T follicular helper cell (primary cell): ENCODE measurements around the gene SLC25A48.

Source experiments
- DNase-seq: peaks from one replicate; pipeline ENCODE4 v3.0.0-alpha.2; 2020; ENCODE audit warnings: low read depth

SLC25A48 gene

GRCh38 chr5:135881819-135882218, 47.4 kb downstream of the SLC25A48 start:
- no peak for DNase-seq

DNA sequence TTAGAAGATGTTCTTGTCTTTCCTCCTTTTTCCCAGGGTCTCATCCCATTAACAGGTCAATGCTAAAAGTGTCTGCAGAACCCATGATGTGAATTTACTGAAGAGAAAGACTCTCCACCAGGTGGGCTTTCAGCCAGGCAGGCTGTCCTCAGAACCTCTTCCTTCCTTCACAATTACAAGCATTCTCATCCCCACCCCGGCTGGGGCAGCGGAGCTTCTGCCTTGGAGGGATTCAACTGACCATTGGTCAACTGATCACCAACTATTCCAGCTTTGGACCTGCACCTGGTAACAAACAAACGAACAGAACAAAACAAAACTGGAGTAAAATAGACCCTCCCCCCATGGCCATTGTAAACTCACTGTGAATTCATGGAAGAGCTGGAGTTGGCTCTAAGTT, 48.6 kb downstream of the SLC25A48 start:
- no peak for DNase-seq

GRCh38 chr5:135883441-135883840, 49.0 kb downstream of the SLC25A48 start:
- DNase-seq: no peak

DNA sequence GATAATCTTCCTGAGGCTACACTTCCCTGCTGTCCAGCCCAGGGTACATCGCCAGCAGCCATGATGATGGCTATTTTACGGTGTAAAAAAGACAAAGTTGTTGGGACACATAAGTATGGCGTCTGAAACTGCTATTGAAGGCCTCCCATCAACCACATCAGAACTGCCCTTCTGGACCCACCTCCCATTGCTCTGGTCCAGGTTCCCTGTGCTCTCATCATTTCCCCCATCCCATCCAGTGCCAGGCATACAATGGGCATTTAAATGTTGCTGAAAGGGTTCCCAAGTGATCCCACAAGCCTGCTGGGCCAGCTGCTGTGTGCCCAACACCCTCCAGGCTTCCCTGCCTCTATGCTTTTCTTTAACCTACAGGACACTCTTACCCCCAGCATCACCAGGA, 50.6 kb downstream of the SLC25A48 start:
- no peak for DNase-seq

DNA sequence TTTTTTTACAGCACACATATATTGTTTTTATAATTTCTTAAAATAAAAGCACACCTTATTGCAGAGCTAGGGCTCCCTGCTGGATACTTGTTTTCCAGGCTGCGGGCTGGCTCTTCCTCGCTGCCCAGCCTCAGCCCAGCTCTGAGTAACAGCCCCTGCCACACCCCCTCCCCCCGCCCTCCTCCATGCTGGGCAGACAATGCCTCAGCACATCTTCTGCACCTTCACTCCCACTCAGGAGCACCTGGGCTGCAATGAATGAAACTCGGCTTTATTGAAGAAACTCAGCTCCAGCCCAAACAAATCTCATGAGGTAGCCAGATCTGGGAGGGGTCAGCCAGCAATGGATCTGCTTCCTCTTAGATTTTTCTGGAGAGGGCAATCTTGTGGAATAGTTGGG, 51.7 kb downstream of the SLC25A48 start:
- DNase-seq: no peak

DNA sequence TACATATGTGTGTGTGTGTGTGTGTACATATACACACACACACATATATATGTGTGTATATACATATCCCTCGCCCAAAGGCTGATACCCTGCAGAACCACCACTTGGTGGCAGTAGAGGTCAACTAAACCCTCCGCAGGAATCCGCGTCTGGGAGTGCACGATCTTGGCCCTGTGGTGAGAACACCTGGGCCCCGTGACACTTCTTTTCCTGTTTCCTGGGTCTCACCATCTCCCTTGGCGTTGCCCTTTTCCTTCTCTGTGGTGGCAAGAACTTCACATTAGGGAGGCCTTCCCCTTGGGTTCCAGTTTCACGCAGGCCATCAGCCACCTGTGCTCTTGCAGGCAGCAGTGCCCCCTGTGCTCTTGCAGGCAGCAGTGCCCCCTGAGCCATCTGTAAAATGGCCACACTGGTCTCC, 53.0 kb downstream of the SLC25A48 start:
- DNase-seq: peak; percentile 49

DNA sequence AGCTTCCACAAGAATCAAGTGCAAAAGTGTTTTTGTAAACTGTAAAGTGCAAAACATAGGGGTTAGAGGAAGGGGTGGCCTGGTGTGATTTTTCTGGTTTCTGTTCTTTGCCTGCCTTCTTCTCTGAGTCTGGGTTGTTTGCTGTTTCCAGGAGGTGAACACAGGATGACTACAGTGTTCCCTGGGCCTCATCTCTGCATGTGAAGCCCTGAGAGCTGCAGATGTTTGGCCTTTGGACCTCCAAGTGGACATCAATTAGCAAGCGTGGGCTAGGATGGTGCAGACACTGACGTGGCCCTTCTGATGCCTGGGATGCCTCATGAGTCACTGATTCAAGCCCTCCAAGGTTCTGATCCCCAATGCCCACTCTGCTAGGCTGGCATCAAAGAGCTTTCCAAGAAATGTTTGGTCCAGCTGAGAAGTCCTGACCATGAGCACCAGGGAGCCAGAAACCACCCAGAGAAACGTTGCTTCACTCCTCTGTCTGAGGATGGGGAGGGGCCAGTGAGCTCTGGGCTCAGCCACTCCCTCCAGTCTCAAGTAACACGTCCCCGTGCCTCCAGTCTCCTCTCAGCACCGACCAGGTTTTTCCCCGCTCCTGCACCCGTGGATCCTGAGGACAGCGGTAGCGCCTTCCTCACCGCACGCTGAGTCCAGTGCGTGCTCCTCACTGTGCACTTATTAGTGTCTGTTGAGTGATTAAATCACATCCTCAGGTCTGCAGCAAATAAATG, 53.6 kb downstream of the SLC25A48 start:
- no peak for DNase-seq

DNA sequence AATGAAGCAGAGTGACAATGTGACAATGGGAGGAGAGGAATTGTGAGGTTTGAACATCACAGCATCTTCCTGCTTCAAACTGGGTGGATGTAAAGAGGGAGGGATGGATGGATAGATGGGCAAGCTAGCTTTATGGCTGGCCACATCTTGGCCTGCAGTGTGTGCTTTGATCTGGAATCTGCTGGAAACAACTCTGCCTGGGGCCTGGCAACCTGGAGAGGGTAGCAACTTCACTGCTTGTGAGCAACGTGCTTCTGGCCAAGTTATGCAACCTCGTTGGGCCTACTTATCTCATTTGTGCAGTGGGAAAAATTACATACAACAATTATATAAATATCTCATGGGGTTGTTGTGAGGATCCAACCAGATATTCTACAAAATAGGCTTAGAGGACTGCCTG, 55.8 kb downstream of the SLC25A48 start:
- no peak for DNase-seq

GRCh38 chr5:135890867-135891266, 56.4 kb downstream of the SLC25A48 start:
- DNase-seq: no peak

GRCh38 chr5:135891268-135891667, 56.8 kb downstream of the SLC25A48 start:
- DNase-seq: no peak

GRCh38 chr5:135891791-135892190, 57.3 kb downstream of the SLC25A48 start:
- DNase-seq: no peak

DNA sequence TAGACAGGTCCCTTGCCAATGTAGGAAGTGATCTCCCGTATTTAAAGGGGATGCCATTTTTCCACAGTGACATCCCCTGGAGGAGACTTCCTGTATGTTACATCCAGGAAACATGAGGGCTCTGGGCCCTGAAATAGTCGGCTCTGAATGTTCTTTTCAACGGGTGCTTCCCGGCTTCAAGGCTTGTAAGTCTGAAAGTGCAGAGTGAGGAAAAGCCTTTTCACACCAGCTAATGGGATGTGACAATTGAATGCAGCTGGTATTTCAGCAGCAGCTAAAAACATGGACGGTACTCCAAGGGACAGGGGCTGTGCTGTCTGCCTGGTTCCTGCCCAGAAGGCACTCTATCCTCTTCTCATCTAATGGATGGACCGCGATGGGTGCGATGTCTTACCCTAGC, 59.8 kb downstream of the SLC25A48 start:
- no peak for DNase-seq

- no peak for DNase-seq
These were observed 60.3 kb downstream of the SLC25A48 start for GRCh38 chr5:135894789-135895188.

GRCh38 chr5:135895474-135896006, 61.1 kb downstream of the SLC25A48 start, which contains the start of gene IL9:
TSS of gene IL9 (minus strand) at chr5:135895841. CDS start at chr5:135895816, 25 bp downstream.
- DNase-seq: no peak

- DNase-seq: no peak
These were observed 64.2 kb downstream of the SLC25A48 start for GRCh38 chr5:135898651-135899050.

- no peak for DNase-seq
These were observed 65.8 kb downstream of the SLC25A48 start for GRCh38 chr5:135900276-135900675.

- DNase-seq: no peak
These were observed 67.2 kb downstream of the SLC25A48 start for GRCh38 chr5:135901633-135902032.

- DNase-seq: no peak
These were observed 70.7 kb downstream of the SLC25A48 start for GRCh38 chr5:135905144-135905543.

GRCh38 chr5:135913713-135914626, 79.5 kb downstream of the SLC25A48 start:
- no peak for DNase-seq

DNA sequence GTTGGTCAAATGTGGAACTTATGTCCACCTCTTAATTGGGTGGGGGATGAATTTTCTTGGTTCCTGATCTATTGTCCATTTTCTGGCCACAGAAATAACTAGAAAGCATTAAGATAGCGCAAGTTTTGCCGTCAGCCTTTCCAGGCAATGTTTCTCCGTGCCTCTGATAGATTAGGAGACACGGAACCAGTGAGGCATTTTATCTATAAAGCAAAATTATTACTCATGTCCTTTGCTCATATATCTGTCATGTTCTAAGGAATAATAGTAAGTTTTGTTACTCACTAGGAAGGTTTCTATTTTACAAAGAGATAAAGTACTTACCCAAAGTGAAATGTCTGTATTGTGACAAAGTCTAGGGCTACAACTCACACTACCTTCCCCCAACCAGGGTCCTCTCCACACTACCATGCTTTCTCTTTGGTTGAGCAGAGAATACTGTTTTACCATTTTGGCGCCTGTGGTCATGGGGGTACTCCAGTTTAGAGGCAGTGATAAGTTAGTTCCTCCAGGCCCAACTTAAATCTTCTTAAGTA, 81.1 kb downstream of the SLC25A48 start:
- no peak for DNase-seq

- DNase-seq: no peak
These were observed 82.3 kb downstream of the SLC25A48 start for GRCh38 chr5:135916638-135917263.

- no peak for DNase-seq
These were observed 85.7 kb downstream of the SLC25A48 start for GRCh38 chr5:135920199-135920598.
